Ecto neural progenitor cell (in vitro differentiated cells): ENCODE measurements around the gene LRRC1.
"Not testable (repeated sequence)": the region's sequence is repeated elsewhere in the genome, so short reads cannot be mapped to it uniquely, and the experiment has no call there.

Source experiments
- DNase-seq: peaks from one replicate; pipeline ENCODE4 v3.0.0-alpha.2; 2018; ENCODE audit warnings: low spot score

LRRC1 gene

DNA sequence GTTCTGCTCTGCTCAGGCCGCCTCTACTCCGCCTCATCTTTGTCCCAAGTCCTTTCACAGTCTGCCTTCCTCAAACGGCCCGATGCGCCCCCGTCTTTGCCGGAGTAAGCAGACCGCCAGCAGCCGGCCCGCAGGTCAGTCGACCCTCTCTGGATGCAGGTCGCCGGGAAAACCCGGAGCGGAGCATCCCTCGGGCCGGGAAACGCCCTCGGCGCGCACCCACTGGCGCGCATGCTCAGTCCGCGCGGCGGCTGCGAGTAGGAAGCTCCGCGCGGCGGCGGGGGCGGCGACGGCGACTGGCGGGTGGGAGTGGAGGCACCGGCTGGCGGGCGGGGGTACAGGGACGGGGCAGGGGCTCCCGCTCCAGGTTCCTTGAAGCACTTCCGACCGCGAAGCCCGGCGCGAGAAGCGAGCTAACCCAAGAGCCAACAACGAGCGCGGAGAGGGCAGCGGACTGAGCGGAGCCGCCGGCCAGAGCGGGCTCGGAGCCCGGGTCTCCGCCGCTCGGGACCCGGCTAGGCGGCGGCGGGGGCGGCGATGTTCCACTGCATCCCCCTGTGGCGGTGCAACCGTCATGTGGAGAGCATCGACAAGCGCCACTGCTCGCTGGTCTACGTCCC, at the start of gene LRRC1:
LRRC1 (plus strand) TSS at position 286 of the 620 bp plus-strand sequence; CDS start at position 538, 252 bp downstream.
- peak; percentile 98 for DNase-seq

DNA sequence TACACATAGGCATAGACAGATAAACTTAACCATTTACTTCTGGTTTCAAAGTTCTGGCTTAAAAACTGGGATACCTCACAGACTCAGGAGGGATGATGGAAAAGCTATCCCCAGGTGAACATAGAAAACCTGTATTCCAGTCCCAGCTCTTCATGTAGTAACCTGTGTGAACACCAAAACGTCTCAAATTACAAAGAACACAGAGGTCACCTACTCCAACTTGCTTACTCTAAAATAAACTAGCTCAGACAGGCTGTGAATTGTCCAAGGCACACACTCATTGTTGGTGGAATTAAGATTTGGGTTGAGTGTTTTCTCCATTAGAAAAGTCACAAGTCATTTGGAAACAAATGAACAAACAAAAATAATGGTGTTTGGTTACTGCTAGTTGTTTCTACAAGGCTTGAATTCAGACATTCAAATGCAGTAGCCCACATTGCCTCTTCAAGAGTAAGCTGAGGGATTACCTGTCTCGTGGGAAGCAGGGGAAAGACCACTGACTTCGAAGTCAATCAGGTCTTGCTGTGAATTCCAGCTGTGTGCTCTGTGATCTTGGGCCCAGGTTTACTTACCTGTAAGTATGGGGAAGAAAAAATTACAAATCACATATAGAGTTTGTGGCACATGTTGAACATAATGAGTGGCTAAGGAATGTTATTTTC, 48.2 kb upstream of the LRRC1 start:
- no peak for DNase-seq

DNA sequence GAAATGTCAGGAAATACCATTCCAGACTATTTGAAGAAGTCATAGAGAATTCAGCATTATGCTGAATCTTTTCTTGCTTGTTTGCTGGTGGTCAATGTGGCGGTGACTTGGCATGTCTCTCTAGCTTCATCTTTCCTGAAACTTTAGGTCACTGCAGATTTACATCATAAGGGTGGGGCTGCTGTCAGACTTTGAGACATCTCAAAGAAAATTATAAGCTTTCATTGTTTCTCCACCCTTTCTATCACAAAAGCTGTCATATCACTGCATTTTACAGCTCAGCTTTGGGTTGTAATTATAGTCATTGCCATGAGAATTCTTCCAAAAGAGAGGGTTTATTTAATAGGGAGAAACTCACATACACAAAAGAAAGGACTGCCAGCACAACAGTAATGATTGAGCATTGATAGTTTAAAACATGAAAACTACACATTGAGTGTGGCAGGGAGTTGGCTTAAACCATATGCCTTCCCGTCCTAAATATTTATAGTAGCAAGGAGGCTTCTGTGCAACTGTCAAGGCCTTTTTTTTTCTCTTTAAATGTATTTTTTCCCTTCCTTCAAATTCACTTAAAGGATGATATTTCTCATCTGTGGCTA, 44.7 kb upstream of the LRRC1 start:
- no peak for DNase-seq

DNA sequence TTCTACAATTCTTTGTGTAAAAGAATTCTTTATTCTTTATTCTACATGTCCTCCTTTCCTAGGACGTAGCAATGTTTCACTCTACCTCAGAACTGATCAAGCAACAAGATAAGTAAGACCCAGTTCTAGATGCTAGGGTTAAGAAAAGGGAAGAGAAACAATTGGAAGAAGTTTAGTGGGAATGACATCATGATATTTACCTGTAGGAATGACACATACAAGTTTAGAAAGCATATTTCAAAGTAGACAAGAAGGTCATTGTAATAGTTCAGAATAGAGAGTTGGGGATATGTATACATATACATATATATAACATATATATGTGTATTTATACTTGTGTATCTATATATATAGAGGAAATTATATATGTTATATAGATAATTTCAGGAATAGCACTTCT, 43.4 kb upstream of the LRRC1 start:
- no peak for DNase-seq

DNA sequence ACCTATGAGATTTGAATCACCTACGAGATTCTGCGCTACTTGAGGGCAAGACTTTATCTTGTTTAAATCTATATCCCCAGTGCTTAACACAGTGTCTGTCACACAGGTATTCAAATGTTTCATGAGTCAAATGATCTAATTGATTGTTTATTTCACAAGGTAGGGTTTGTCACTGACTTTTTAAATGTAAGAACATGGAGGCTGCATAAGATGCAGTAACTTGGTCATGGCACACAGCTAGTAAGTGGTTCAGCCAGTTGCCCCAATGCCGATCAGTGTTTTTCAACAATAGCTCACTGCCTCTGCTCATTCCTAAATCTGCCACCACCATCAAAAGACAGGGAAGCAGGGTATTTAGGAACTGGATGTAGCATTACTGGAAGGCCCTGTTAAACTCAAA, 42.4 kb upstream of the LRRC1 start:
- DNase-seq = no peak

DNA sequence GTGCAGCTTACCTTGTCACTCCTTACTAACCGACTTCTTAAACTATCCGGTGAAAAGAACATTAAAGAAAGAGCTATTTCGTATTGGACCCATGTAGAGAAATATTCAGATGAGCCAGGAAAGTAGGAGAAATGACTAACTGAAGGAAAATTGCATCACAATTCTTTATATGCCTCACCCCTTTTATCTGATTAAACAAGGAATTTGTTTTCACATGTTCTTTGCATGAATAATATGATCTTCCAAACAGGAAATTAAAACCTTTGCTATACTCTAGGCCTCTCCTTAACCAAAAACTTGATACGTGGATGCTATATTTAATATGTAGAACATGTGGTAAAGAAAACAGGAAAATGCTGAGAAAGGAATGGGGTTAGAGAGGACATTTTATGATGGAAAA, 41.9 kb upstream of the LRRC1 start:
- no peak for DNase-seq

DNA sequence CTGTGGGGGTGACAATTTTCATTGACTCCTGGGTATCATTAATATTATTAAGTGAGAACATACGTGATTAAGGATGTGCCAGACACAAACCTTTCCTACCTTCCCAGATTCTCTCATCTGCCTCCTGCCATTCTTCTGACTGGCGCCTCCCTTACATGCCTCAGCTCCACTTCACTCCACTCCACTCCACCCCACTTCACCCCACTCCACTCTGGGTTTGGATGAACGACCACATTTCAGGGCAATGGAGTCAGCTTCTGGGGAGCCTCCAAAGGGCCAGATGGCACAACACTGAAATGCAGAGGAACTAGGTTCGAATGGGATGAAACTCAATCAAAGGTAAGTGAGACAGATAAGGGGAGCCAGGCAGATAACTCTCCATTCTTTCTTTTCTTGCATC, 40.5 kb upstream of the LRRC1 start:
- DNase-seq = no peak

DNA sequence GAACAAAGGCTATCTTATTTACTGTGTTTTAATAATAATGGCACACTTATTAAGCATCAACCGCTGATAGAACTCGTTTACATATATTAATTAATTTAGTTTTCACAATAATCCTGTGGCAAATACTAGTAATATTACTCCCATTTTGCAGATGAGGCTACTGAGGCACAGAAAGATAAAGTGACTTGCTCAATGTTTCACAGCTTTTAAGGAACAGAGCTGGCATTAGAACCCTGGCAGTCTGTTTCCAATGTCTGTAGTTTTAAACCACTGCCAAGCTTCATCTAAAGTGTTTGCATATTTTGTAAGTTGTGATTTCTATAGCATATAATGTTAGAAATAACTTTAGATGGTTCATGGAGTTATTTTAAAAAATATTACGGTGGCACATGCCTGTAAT, 38.4 kb upstream of the LRRC1 start:
- no peak for DNase-seq

DNA sequence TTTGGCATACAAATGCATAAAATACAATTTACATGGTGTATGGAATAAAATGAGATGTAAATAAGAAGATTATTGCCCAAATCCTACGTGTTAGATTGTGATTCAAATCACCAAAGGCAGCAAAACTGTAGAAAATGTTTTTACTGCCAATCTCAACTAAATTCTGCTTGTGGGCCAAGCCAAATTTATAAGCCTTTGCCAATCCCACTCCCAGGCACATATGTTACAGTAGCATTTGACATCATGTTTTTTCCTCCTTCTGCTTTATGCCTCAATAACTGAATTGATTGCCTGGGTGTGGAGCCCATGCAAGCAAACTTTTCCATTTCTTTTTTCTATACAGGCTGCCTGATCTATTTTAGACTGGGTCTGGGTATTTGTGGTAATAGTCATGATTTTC, 36.3 kb upstream of the LRRC1 start:
- no peak for DNase-seq

DNA sequence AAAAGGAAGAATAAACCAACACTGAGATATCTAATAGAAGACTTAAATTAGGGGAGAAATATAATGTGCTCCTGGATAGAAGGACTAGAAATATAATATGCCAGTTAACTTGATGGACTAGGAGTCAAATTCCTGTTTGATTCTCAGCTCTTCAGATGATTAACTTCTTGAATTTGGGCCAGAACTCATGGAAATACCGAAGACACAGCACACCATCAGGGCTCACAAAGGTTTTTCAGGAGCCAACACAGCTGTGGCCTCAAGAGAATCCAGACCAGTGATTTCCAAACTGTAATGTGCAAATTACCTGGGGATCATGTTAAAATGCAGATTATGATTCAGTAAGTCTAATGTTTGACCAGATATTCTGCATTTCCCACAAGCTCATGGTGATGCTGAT, 33.8 kb upstream of the LRRC1 start:
- DNase-seq = no peak

DNA sequence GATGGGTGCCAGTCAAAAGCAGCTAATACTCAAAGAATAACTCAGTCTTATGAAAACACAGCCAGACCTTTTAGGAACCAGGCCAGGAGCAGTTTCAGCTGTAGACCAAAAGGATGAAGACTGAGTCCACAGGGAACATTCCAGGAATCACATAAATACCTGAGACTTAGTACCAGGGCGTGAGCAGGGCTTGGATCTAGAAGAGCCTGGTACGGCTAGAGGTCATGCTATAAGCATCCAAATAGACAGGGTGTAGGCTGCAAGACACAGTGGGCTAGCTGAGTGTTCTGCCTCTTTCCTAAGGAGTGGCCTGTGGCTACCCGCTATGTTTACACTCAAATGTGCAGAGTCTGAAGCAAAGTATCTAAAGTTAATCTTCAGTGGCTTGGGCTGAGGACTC, 29.5 kb upstream of the LRRC1 start:
- DNase-seq = no peak

DNA sequence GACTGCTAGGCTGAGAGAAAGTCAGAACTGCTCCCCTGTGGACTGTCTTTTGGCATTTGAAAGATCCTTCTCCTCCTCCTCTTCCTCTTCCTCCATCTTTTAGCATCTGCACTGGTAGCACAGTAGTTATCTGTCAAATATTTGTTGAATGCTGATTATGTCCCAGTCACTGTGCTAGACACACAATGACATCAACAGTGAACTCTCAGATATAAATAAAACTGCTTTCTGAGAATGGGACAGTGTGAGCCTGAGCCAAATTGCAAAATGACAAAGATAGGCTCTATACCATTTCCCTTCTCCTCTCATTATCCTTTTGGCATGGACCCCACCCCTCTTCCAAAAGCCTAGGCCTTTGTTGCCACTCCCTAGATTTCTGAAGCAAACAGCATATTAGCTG, 27.9 kb upstream of the LRRC1 start:
- no peak for DNase-seq

DNA sequence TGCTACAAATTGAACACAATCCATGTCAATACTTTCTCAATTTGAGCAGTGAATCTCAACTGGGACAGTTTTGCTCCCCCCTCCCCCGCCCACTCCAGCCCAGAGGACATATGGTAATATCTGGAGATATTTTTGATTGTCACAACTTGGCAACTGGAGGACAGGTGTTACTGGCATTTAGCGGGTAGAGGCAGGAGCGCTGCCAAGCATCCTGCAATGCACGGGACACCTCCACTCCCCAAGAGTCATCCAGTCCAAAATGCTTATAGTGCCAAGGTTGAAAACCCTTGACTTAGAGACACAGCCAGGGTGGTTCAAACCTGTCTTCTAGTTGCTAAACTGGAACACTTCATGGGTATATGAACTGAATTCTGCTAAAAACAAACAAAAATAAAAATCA, 26.9 kb upstream of the LRRC1 start:
- no peak for DNase-seq

DNA sequence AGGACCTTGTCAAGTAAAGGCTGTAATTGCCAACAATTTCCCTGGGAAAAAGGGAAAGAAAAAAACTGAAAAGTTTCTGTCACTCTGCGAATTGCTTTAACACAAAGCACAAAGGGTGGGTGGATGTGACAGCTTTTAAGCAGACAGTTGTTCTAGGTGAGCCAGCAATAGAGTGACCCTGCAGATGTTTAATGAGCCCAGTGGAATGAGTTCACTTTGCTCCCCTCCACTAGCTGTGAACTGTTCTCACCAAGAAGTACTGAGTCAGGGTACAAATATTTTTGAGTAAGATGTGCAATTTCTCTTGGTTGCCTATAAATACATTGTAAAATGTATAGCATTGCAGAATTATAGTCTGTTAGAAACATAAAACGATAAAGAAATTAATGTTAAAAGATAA, 26.2 kb upstream of the LRRC1 start:
- no peak for DNase-seq

DNA sequence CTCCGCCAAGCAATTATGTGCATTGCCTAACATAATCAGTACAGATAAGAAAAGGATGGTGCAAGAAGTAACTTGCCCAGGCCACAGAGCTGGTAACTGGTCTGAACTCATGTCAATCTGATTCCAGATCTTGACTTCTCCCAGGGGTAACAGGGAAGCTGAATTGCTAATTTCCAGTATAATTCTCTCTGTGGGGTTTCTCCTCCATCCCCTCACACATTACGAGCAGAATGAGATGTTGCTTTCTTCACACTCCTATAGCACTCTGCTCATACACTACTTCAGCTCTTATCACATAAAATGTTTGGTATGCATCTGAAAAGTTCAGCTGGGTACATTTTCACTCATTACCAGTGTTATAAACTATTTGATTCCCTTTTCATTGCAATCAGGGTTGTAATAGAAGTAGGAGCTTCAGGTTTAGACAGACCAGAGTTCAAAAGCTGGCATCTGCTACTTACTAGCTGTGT, 24.0 kb upstream of the LRRC1 start:
- no peak for DNase-seq

DNA sequence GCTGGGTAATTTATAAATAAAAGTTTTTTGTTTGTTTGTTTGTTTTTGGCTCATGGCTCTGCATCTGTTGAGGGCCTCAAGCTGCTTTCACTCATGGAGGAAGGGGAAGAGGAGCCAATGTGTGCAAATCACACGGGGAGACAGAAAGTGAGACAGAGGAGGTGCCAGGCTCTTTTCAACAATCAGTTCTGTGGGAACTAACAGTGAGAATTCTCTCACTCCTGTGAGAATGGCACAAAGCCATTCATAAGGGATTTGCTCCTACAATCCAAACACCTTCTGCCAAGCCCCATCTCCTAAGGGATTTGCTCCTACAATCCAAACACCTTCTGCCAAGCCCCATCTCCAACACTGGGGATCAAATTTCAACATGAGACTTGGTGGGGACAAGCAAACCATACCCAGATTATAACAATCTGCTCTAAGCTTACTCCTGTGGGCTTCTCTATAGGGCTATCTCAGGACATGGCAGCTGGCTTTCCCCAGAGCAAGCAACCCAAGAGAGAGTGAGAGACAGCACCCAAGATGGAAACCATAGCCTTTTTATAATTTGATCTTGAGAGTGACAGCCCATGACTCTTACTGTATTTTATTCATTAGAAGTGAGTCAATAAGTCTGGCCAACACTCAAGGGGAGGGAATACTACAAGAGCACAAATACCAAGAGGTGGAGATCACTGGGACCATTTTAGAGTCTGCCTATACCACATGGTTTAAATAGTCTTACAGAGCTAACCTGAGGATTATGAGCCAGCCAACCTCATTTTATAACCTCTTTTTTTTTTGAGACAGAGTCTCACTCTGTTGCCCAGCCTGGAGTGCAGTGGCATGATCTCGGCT, 22.8 kb upstream of the LRRC1 start:
- no peak for DNase-seq

DNA sequence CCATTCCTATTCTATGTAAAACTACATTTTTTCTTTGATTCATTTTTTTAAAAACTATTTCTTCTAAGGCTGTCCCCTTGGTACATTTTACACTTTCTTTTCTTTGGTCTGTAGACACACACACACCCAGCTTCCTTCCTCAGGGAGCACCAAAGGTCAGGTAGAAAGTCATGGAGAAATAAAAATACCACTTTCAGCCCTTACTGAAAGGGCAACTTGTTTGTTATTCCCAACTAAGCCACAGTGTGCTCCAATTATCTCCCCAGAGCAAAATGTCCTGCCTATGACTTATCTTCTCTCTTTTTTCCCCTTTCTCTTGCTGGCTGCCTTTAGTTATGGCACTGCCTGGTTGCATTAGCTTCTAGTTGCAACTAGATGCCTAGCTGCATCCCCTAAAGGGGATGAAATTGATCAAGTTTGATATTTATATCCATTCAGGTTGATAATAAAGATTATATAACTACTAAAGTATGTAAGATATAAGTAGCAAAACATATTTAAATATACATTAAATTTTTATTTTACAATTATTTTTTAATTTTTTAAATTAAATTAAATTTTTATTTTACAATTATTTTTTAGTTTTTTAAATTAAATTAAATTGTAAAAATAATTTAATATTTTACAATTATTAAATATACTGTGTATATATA, 21.6 kb upstream of the LRRC1 start:
- DNase-seq = no peak

DNA sequence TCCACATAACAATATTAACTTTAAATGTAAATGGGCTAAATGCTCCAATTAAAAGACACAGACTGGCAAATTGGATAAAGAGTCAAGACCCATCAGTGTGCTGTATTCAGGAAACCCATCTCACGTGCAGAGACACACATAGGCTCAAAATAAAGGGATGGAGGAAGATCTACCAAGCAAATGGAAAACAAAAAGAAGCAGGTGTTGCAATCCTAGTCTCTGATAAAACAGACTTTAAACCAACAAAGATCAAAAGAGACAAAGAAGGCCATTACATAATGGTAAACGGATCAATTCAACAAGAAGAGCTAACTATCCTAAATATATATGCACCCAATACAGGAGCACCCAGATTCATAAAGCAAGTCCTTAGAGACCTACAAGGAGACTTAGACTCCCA, 18.7 kb upstream of the LRRC1 start:
- not testable (repeated sequence) for DNase-seq

DNA sequence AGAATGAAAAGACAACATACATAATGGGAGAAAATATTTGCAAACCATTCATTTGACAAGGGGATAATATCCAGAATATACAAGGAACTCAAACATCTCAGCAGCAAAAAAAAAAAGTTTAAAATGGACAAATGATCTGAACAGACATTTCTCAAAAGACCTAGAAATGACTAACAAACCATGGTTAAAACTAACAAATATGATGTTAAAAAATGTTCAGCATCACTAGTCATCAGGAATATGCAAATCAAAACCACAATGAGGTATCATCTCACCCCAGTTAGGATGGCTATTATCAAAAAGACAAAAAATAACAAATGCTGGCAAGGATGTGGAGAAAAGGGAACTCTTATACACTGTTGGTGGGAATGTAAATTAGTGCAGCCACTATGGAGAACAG, 9.8 kb upstream of the LRRC1 start:
- not testable (repeated sequence) for DNase-seq

DNA sequence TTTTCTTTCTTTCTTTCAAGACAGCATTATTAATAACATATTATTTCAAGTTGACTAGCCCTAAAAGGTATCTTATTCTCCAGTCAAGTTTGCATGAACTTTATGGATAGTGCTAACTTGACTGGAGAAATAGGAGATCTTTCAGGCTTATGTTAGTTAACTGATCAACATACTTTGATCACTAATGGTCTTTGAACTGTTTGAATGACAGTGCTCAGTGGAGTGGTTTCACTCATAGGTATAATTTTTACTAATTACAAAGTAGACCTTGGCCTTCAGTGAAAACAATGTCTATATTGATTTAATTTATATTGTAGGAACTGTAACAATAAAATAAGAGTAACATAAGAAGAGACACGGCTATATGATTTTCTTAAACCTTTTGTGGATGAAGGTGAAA, 8.0 kb upstream of the LRRC1 start:
- no peak for DNase-seq

DNA sequence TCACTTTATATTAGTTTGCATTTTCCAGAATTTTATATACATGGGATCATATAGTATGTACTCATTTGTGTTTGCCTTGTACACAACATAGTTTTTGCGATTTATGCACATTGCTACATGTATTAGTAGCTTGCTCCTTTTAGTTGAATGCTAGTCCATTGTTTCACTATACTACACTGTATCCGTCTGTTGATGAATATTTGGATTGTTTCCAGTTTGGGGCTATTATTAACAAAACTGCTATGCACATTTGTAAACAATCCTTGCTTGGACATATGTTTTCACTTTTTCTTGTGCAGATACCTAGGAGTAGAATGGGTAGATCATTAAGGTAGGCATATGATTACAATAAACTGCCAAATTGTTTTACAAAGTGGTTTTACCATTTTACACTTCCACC, 3.9 kb upstream of the LRRC1 start:
- no peak for DNase-seq

DNA sequence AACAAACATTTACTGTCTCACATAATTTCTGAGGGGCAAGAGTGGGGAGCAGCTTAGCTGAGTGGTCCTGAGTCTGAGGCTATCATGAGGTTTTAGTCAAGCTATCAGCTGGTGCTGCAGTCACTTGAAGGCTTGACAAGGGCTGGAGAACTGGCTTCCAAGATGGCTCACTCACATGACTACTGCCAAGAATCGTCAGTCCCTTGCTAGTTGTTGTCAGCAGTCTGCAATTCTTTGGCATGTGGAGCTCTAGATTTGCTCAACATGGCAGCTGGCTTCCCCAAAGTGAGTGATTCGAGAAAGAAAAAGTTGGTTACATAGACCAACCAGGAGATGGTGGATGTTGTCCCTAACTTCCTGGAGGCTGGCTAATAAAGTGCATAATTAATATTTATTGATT, 2.8 kb upstream of the LRRC1 start:
- DNase-seq = no peak
